RWPE2 (cell line): ENCODE results near the gene NEUROD2.
A peak's percentile ranks its signal among the peaks of the same experiment; 100 is the strongest.

Experiments
- ATAC-seq: fragments of 200-7000 bp; cut with Tn5 transposase; 3 replicates; pipeline ENCODE4 v1.9.1; 2021; ENCODE audit warnings: low read depth
- DNase-seq: peaks from one replicate; pipeline ENCODE4 v3.0.0-alpha.2; 2020; ENCODE audit warnings: low spot score
- H3K27ac ChIP-seq: fragments of 450-650 bp; 2 replicates; pipeline ENCODE4 v1.5.1; 2017; ENCODE audit warnings: mild to moderate bottlenecking; ENCODE audit not compliant: poor library complexity, severe bottlenecking
- H3K27me3 ChIP-seq: fragments of 250-450 bp; sonication (Bioruptor Pico); 2 replicates; pipeline ENCODE4 v1.5.1; 2021; ENCODE audit warnings: mild to moderate bottlenecking, moderate library complexity; ENCODE audit not compliant: insufficient read depth, poor library complexity, severe bottlenecking
- H3K36me3 ChIP-seq: fragments of 250-450 bp; sonication (Bioruptor Pico); 2 replicates; pipeline ENCODE4 v1.5.1; 2020; ENCODE audit warnings: low read depth, mild to moderate bottlenecking, moderate library complexity
- H3K4me1 ChIP-seq: fragments of 250-450 bp; sonication (Bioruptor Pico); 2 replicates; pipeline ENCODE4 v1.5.1; 2021; ENCODE audit warnings: mild to moderate bottlenecking, moderate library complexity; ENCODE audit not compliant: insufficient read depth, poor library complexity, severe bottlenecking
- H3K4me3 ChIP-seq: fragments of 250-450 bp; sonication (Bioruptor Pico); 2 replicates; pipeline ENCODE4 v1.5.1; 2021; ENCODE audit warnings: mild to moderate bottlenecking, moderate library complexity; ENCODE audit not compliant: severe bottlenecking
- H3K9me3 ChIP-seq: fragments of 250-450 bp; sonication (Bioruptor Pico); 2 replicates; pipeline ENCODE4 v1.5.1; 2021; ENCODE audit warnings: mild to moderate bottlenecking, moderate library complexity; ENCODE audit not compliant: severe bottlenecking
- TF ChIP-seq, protein P1 (sequence below): fragments of 450-650 bp; IDR thresholded peaks from one replicate; pipeline ENCODE4 v1.5.1; 2017; ENCODE audit warnings: mild to moderate bottlenecking, moderate library complexity; ENCODE audit not compliant: poor library complexity, severe bottlenecking

NEUROD2 gene

DNA sequence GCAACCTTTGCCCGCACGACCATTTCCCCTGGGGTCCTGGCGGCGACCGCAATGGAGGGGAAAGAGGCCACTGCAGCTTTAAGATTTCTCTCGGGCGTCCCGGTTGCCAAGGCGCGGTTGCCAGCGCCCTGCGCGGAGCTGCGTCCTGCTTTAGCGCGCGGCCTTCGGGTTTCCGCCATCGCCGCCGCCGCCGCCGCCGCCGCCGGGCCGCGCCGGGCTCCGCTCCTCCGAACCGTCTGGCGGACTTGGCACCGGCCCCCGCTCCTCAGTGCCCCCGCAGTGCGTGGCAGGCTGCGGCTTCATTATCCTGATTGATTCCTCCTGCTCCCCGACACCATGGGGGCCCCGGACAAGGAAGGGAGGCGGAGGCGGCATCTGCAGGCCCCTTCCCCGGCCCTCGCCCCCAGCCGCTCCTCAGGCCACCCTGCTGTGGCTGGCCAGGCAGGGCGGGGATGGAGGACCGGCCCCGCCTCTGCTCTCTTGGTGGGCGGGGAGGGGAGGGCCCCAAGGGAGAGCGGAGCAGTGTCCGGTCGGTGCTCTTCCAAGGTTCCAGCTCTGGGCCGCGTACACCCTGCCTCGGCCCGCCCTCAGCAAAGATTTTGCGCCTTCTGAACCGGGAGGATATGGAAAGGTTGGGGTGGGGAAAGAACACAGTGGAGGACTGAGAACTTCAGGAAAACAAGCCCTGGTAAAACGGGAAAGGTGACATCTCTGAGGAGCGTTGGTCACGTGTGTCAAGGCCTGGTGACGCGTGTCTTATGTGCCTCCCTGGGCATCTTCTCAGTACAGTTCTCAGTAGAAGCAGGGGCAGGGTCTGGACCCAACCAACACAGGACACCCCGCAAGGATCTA, 34.0 kb downstream of the NEUROD2 start:
- TF ChIP-seq, protein P1, sequence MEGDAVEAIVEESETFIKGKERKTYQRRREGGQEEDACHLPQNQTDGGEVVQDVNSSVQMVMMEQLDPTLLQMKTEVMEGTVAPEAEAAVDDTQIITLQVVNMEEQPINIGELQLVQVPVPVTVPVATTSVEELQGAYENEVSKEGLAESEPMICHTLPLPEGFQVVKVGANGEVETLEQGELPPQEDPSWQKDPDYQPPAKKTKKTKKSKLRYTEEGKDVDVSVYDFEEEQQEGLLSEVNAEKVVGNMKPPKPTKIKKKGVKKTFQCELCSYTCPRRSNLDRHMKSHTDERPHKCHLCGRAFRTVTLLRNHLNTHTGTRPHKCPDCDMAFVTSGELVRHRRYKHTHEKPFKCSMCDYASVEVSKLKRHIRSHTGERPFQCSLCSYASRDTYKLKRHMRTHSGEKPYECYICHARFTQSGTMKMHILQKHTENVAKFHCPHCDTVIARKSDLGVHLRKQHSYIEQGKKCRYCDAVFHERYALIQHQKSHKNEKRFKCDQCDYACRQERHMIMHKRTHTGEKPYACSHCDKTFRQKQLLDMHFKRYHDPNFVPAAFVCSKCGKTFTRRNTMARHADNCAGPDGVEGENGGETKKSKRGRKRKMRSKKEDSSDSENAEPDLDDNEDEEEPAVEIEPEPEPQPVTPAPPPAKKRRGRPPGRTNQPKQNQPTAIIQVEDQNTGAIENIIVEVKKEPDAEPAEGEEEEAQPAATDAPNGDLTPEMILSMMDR = no peak
- peak overlapping the region; percentile 33 for H3K27ac ChIP-seq

DNA sequence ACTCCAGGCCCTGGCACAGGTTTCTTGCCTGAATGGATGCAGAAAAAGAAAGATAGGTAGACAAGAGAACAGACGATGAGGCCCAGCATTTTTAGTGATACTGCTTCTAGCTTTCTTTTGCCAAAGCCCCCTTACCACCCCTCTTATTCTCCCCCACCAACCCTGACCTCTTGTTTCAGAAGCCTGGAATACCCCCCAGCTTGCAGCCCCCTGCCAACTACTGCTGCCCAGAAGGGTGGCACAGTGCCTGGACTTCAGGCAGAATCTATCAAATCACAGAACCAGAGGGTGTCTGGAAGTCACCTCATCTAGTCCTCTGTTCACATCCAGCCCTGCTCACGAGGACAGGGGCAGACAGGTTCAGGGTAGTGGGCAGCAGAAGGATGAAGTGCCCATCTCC, 35.6 kb downstream of the NEUROD2 start:
- Histone ChIP-seq H3K9me3 (no peaks in the 10 kb centered on the region), H3K36me3 (no peaks in the 10 kb centered on the region), H3K4me1 (no peaks in the 10 kb centered on the region), H3K27me3 (no peaks in the 10 kb centered on the region), H3K4me3 (no peak overlapping the region), H3K27ac (no peak overlapping the region)
- DNase-seq (no peak), ATAC-seq (no peak)
- TF ChIP-seq, protein P1 = no peak

More for the DNA sequence above, 34.0 kb downstream of the NEUROD2 start:
- no peaks in the 10 kb centered on the region for H3K27me3 ChIP-seq
- H3K4me3 ChIP-seq = peak overlapping the region; percentile 45
- DNase-seq = no peak
- peak; percentile 94 for ATAC-seq
- no peaks in the 10 kb centered on the region for H3K36me3 ChIP-seq
- no peaks in the 10 kb centered on the region for H3K9me3 ChIP-seq
- H3K4me1 ChIP-seq = no peaks in the 10 kb centered on the region

- Histone ChIP-seq H3K4me1 (no peaks in the 10 kb centered on the region), H3K27ac (no peak overlapping the region), H3K36me3 (no peaks in the 10 kb centered on the region), H3K27me3 (no peaks in the 10 kb centered on the region), H3K9me3 (no peaks in the 10 kb centered on the region), H3K4me3 (no peak overlapping the region)
- TF ChIP-seq, protein P1 = no peak
- no peak for DNase-seq
- ATAC-seq = no peak
Measured at GRCh38 chr17:39569126-39569525, 38.6 kb downstream of the NEUROD2 start.

GRCh38 chr17:39568702-39569101, 39.0 kb downstream of the NEUROD2 start:
- DNase-seq = no peak
- Histone ChIP-seq H3K27me3 (no peaks in the 10 kb centered on the region), H3K9me3 (no peaks in the 10 kb centered on the region), H3K36me3 (no peaks in the 10 kb centered on the region), H3K4me1 (no peaks in the 10 kb centered on the region), H3K27ac (no peak overlapping the region), H3K4me3 (no peak overlapping the region)
- ATAC-seq = no peak
- TF ChIP-seq, protein P1 = no peak
